CMK (cell line): Measurements from ENCODE around the gene NAXE.
"Not testable (repeated sequence)": the region's sequence is repeated elsewhere in the genome, so short reads cannot be mapped to it uniquely, and the experiment has no call there.

Experiments
- DNase-seq: peaks from one replicate; pipeline ENCODE4 v3.0.0-alpha.2; 2010; ENCODE audit warnings: low read depth

NAXE gene

GRCh38 chr1:156571261-156571852 is 20.2 kb upstream of the NAXE start:
- DNase-seq: no peak

- DNase-seq: no peak
Measured at GRCh38 chr1:156571919-156572662, 19.5 kb upstream of the NAXE start, which contains the start of gene IQGAP3. TSS of gene IQGAP3 (minus strand) at chr1:156572565. CDS start at chr1:156572529, 36 bp downstream.

GRCh38 chr1:156572663-156573018 is 18.9 kb upstream of the NAXE start:
- DNase-seq: no peak

- no peak for DNase-seq
Measured at GRCh38 chr1:156574039-156574633, 17.4 kb upstream of the NAXE start.

GRCh38 chr1:156577550-156577949 is 14.0 kb upstream of the NAXE start:
- DNase-seq: no peak

- no peak for DNase-seq
Measured at GRCh38 chr1:156578055-156578454, 13.5 kb upstream of the NAXE start.

GRCh38 chr1:156579472-156579871 is 12.1 kb upstream of the NAXE start, which contains the start of gene TTC24:
TSS of gene TTC24 (plus strand) at chr1:156579723. CDS start at chr1:156581365, 1,642 bp downstream.
- DNase-seq: no peak

GRCh38 chr1:156581661-156582387 is 9.8 kb upstream of the NAXE start:
- no peak for DNase-seq

GRCh38 chr1:156582388-156583017 is 9.1 kb upstream of the NAXE start:
- no peak for DNase-seq

- peak; percentile 85 for DNase-seq
Measured at GRCh38 chr1:156583821-156584622, 7.6 kb upstream of the NAXE start.

GRCh38 chr1:156584813-156585212 is 6.8 kb upstream of the NAXE start:
- DNase-seq: no peak

GRCh38 chr1:156586323-156586722 is 5.3 kb upstream of the NAXE start:
- DNase-seq: no peak

- DNase-seq: no peak
Measured at GRCh38 chr1:156586892-156587477, 4.6 kb upstream of the NAXE start.

GRCh38 chr1:156587927-156588326 is 3.6 kb upstream of the NAXE start:
- DNase-seq: not testable (repeated sequence)

GRCh38 chr1:156589546-156589945 is 2.0 kb upstream of the NAXE start:
- DNase-seq: no peak

GRCh38 chr1:156590326-156591180 is 1.0 kb upstream of the NAXE start:
- DNase-seq: no peak

- DNase-seq: no peak
Measured at GRCh38 chr1:156591181-156591431, 470 bp upstream of the NAXE start.

GRCh38 chr1:156592158-156592909 is 758 bp downstream of the NAXE start:
- DNase-seq: no peak

- no peak for DNase-seq
Measured at GRCh38 chr1:156592910-156593660, 1.5 kb downstream of the NAXE start.
